GM12878 (cell line): Measurements from ENCODE around the gene ALG6. TPM values are rescaled to one million over a fixed set of nuclear protein-coding genes. Genes with fewer than 3 reads are reported as not detected.

Experiments
- ATAC-seq: fragments of 200-7000 bp; cut with Tn5 transposase; 3 replicates; pipeline ENCODE4 v1.9.1; 2020; ENCODE audit warnings: mild to moderate bottlenecking, moderate library complexity
- BruUV-seq: library from RNA; stranded (reverse); fragments of 400-500 nt; replicated peaks from 2 replicates; lab custom pipeline; 2021; lab: Mats Ljungman, UMichigan
- CTCF ChIA-PET: fragments of 300-600 bp; sonication (Branson Sonifier 250); formaldehyde crosslinking; extraction: SDS; loops from one replicate; lab custom pipeline; 2021; ENCODE audit warnings: inconsistent platforms; lab: Yijun Ruan, JAX
- POLR2A ChIA-PET: fragments of 350-600 bp; formaldehyde crosslinking; extraction: SDS; loops from one replicate; lab custom pipeline; 2021; ENCODE audit warnings: inconsistent platforms; lab: Charles Lee
- RAD21 ChIA-PET: fragments of 300-600 bp; sonication (Branson Sonifier 250); formaldehyde crosslinking; loops from one replicate; lab custom pipeline; 2023; ENCODE audit warnings: antibody characterized with exemption; ENCODE audit not compliant: unreplicated experiment; lab: Charles Lee
- SMC1A ChIA-PET: fragments of 300-600 bp; sonication (Branson Sonifier 250); formaldehyde crosslinking; loops from one replicate; lab custom pipeline; 2023; ENCODE audit not compliant: unreplicated experiment, uncharacterized antibody; lab: Charles Lee
- DNase-seq: peaks from one replicate; pipeline ENCODE4 v3.0.0-alpha.2; 2011; ENCODE audit warnings: low read depth, low spot score
- FAIRE-seq: peaks from 3 replicates; lab custom pipeline; 2011; peaks lifted over from hg19 to GRCh38; lab: Jason Lieb, UNC
- H2AFZ ChIP-seq: 2 replicates; pipeline ENCODE4 v1.6.0; 2011; ENCODE audit warnings: low read depth, low read length, control low read depth; ENCODE audit not compliant: control insufficient read depth
- H3K27ac ChIP-seq: 2 replicates; pipeline ENCODE4 v1.5.1; 2011; ENCODE audit warnings: control low read depth; ENCODE audit not compliant: control insufficient read depth, insufficient read depth
- H3K27me3 ChIP-seq, 2 experiments: replicated peaks in 1 of 2; 2 replicates each; pipeline versions ENCODE4 v1.6.0 to v1.6.1; 2011; ENCODE audit warnings: low read length in 1 of 2; ENCODE audit not compliant: control insufficient read depth in 2 of 2, insufficient read depth in 2 of 2
- H3K36me3 ChIP-seq, 2 experiments: 2 replicates each; pipeline ENCODE4 v1.5.1; 2011; ENCODE audit warnings: low read length in 1 of 2; ENCODE audit not compliant: control insufficient read depth in 2 of 2, insufficient read depth in 2 of 2
- H3K4me1 ChIP-seq: 2 replicates; pipeline ENCODE4 v1.6.1; 2011; ENCODE audit warnings: mild to moderate bottlenecking, low read length, moderate library complexity, mixed read lengths; ENCODE audit not compliant: control insufficient read depth, insufficient read depth
- H3K4me2 ChIP-seq: 2 replicates; pipeline ENCODE4 v1.6.0; 2011; ENCODE audit warnings: control low read depth; ENCODE audit not compliant: control insufficient read depth, insufficient read depth
- H3K4me3 ChIP-seq: fragments of 200-600 bp; sonication (generic); 2 replicates; pipeline ENCODE4 v1.5.1; 2016
- H3K79me2 ChIP-seq: 2 replicates; pipeline ENCODE4 v1.6.0; 2011; ENCODE audit warnings: low read length; ENCODE audit not compliant: control insufficient read depth, insufficient read depth
- H3K9ac ChIP-seq: 2 replicates; pipeline ENCODE4 v1.8.0; 2011; ENCODE audit warnings: low read length, control low read depth, mixed read lengths; ENCODE audit not compliant: control insufficient read depth, insufficient read depth
- H3K9me3 ChIP-seq: replicated peaks from 3 replicates; pipeline ENCODE4 v1.5.1; 2011; ENCODE audit warnings: mild to moderate bottlenecking, low read length; ENCODE audit not compliant: control insufficient read depth, insufficient read depth
- H4K20me1 ChIP-seq: 2 replicates; pipeline ENCODE4 v1.6.0; 2011; ENCODE audit not compliant: control insufficient read depth, insufficient read depth
- CBX3 ChIP-seq: fragments of 200-600 bp; sonication (generic); IDR thresholded peaks from 2 replicates; pipeline ENCODE4 v1.6.1; 2016; ENCODE audit warnings: low read depth, borderline replicate concordance
- CTCF ChIP-seq, 3 experiments: IDR thresholded peaks in 2 of 3; conservative IDR thresholded peaks in 1 of 3; 2 replicates each; pipeline ENCODE4 v1.5.1; 2011; ENCODE audit warnings: low read depth in 3 of 3, low read length in 3 of 3, mild to moderate bottlenecking in 3 of 3, control low read depth in 2 of 3, moderate library complexity in 2 of 3, inconsistent platforms in 1 of 3, mixed read lengths in 1 of 3; ENCODE audit not compliant: control insufficient read depth in 2 of 3, insufficient read depth in 1 of 3; ENCODE audit errors: extremely low read depth in 1 of 3
- ESRRA ChIP-seq: IDR thresholded peaks from 2 replicates; pipeline ENCODE4 v1.6.1; 2012; ENCODE audit warnings: mild to moderate bottlenecking, low read length, improper control_type of control experiment
- HDAC6 ChIP-seq: fragments of 200-600 bp; sonication (generic); IDR thresholded peaks from one replicate; pipeline ENCODE4 v1.8.0; 2017; ENCODE audit warnings: antibody characterized with exemption; ENCODE audit not compliant: unreplicated experiment
- MTA2 ChIP-seq: fragments of 450-650 bp; IDR thresholded peaks from 2 replicates; pipeline ENCODE4 v1.6.1; 2016; ENCODE audit warnings: low read depth, mild to moderate bottlenecking, moderate library complexity
- ZNF207 ChIP-seq: fragments of 450-650 bp; IDR thresholded peaks from 2 replicates; pipeline ENCODE4 v1.6.1; 2014; ENCODE audit warnings: antibody characterized with exemption, mild to moderate bottlenecking, borderline replicate concordance
- in situ Hi-C: fragments of 300-500 bp; cut with MboI; formaldehyde crosslinking; loops from 9 replicates; pipeline ENCODE4 v1.14.3; 2018; ENCODE audit warnings: mixed read lengths
- intact Hi-C: fragments of 100-400 bp; cut with micrococcal nuclease; formaldehyde crosslinking; loops from one replicate; pipeline ENCODE4 v1.14.2; 2022; ENCODE audit not compliant: unreplicated experiment
- polyA plus RNA-seq, 11 experiments: library from polyadenylated mRNA; depleted of rRNA in 4 of 11; unstranded in 6 of 11; stranded (reverse) in 5 of 11; fragments of >200 nt; fragmentation: Nextera tagmentation in 4 of 11; fragmentation: Illumina TruSeq in 1 of 11; extraction: Ambion mirVana in 4 of 11; extraction: Trizol in 1 of 11; gene quantifications; 1 replicate in 1 of 11; 2 replicates in 10 of 11; pipeline versions ENCODE4 v1.2.1 to v1.2.3, GENCODE V29; 2011 to 2016; ENCODE audit warnings: inconsistent platforms in 2 of 11, missing spikeins in 2 of 11, low read depth in 1 of 11
- total RNA-seq, 4 experiments: library from RNA; depleted of rRNA in 3 of 4; stranded (reverse); fragments of >200 nt in 3 of 4; fragmentation: Illumina TruSeq in 1 of 4; extraction: Trizol in 1 of 4; gene quantifications; 2 replicates each; pipeline versions ENCODE4 v1.2.1 to v1.2.3, GENCODE V29; 2013 to 2021

Gene ALG6
- total and polyA plus RNA-seq, 10 of the 15 experiments (the other 5 are each of a cell fraction or from before 2014, with no cell fraction given) = 13.8 to 28.5 (median 17.1) TPM

GRCh38 chr1:63405987-63406386, 38.6 kb downstream of the ALG6 start:
- H2AFZ ChIP-seq = no peak overlapping the region
- TF ChIP-seq ESRRA (no peak), ZNF207 (no peak), MTA2 (no peak), CTCF (IDR thresholded peaks at IDR 0.05 in 2 of 3, conservative IDR thresholded peaks at IDR 0.05 in 1 of 3; ENCODE audit: control insufficient read depth in 2 of 3, extremely low read depth in 1 of 3, insufficient read depth in 1 of 3, low read depth in 3 of 3, low read length in 3 of 3) (no peak), CBX3 (no peak), HDAC6 (no peak)
- no peak overlapping the region for H3K4me3 ChIP-seq
- BruUV-seq = no TSS peak
- CTCF ChIA-PET = interaction anchor here (0.7 kb wide), 1 partner anchor 10 kb away, joined by 4 read pairs; no protein-coding TSS in a partner anchor
- SMC1A ChIA-PET = interaction anchor here (0.5 to 0.6 kb wide), 2 partner anchors 19 to 373 kb away, joined by 3 to 5 read pairs; no protein-coding TSS in a partner anchor
- intact Hi-C loops = loop anchor here (10.0 kb wide), 1 partner anchor 61 kb away; no protein-coding TSS in a partner anchor
- ATAC-seq (no peak), DNase-seq (no peak), FAIRE-seq (no peak)
- no peak overlapping the region for H3K4me2 ChIP-seq
- POLR2A ChIA-PET = no interaction called here
- no peaks in the 10 kb centered on the region for H3K27me3 ChIP-seq
- no peaks in the 10 kb centered on the region for H3K9me3 ChIP-seq
- H3K79me2 ChIP-seq = no peaks in the 10 kb centered on the region
- H3K27ac ChIP-seq = no peak overlapping the region
- no peaks in the 10 kb centered on the region for H4K20me1 ChIP-seq
- no peak overlapping the region for H3K9ac ChIP-seq
- H3K4me1 ChIP-seq = no peaks in the 10 kb centered on the region
- in situ Hi-C loops = no loop called here
- RAD21 ChIA-PET = no interaction called here
- no peaks in the 10 kb centered on the region; a peak in 2 of 4 replicates for H3K36me3 ChIP-seq
